A673 (cell line): ENCODE data around the gene JRKL. TPM values are rescaled to one million over a fixed set of nuclear protein-coding genes. Genes with fewer than 3 reads are reported as not detected.
"Not testable (repeated sequence)": the region's sequence is repeated elsewhere in the genome, so short reads cannot be mapped to it uniquely, and the experiment has no call there.

Experiments
- BruUV-seq: library from RNA; stranded (reverse); fragments of 400-500 nt; replicated peaks from 2 replicates; lab custom pipeline; 2021; lab: Mats Ljungman, UMichigan
- CTCF ChIA-PET: fragments of 300-600 bp; sonication (Branson Sonifier 250); formaldehyde crosslinking; loops from one replicate; lab custom pipeline; 2022; ENCODE audit warnings: antibody characterized with exemption; lab: Charles Lee
- POLR2A ChIA-PET: fragments of 300-600 bp; sonication (Branson Sonifier 250); formaldehyde crosslinking; loops from one replicate; lab custom pipeline; 2022; ENCODE audit warnings: antibody characterized with exemption; ENCODE audit not compliant: low non-redundant PET; lab: Charles Lee
- DNase-seq: peaks from one replicate; pipeline ENCODE4 v3.0.0-alpha.2; 2015; ENCODE audit warnings: low spot score
- H3K27ac ChIP-seq: fragments of 200-600 bp; sonication (generic); 2 replicates; pipeline ENCODE4 v1.5.1; 2016; ENCODE audit warnings: mixed run types, low read depth, mild to moderate bottlenecking, mixed read lengths, antibody characterized with exemption, low read length; ENCODE audit not compliant: poor library complexity, severe bottlenecking
- H3K27me3 ChIP-seq: fragments of 200-600 bp; sonication (generic); replicated peaks from 2 replicates; pipeline ENCODE4 v1.6.1; 2017; ENCODE audit warnings: mixed run types, low read depth, mild to moderate bottlenecking, mixed read lengths, antibody characterized with exemption, low read length; ENCODE audit not compliant: insufficient read depth, poor library complexity
- H3K36me3 ChIP-seq: fragments of 200-600 bp; sonication (generic); 2 replicates; pipeline ENCODE4 v1.6.1; 2016; ENCODE audit warnings: mixed run types, mild to moderate bottlenecking, mixed read lengths, antibody characterized with exemption, low read length; ENCODE audit not compliant: insufficient read depth, poor library complexity, severe bottlenecking
- H3K4me1 ChIP-seq: fragments of 200-600 bp; sonication (generic); 2 replicates; pipeline ENCODE4 v1.6.1; 2017; ENCODE audit warnings: mixed run types, mild to moderate bottlenecking, mixed read lengths, antibody characterized with exemption, low read length; ENCODE audit not compliant: insufficient read depth, poor library complexity, severe bottlenecking
- H3K4me3 ChIP-seq: fragments of 200-600 bp; sonication (generic); 2 replicates; pipeline ENCODE4 v1.5.1; 2016; ENCODE audit warnings: low read depth, mixed run types, mild to moderate bottlenecking, mixed read lengths, low read length; ENCODE audit not compliant: poor library complexity, severe bottlenecking
- H3K9me3 ChIP-seq: fragments of 200-600 bp; sonication (generic); 2 replicates; pipeline ENCODE4 v1.6.1; 2016; ENCODE audit warnings: mixed run types, low read depth, mild to moderate bottlenecking, mixed read lengths, antibody characterized with exemption, low read length; ENCODE audit not compliant: poor library complexity, severe bottlenecking
- CTCF ChIP-seq: fragments of 300-800, 200-600 bp; sonication (generic); conservative IDR thresholded peaks from 2 replicates; pipeline ENCODE4 v1.5.1; 2017; ENCODE audit warnings: low read depth, mild to moderate bottlenecking, antibody characterized with exemption, low read length, moderate library complexity, mixed read lengths
- EZH2 ChIP-seq: fragments of 200-600 bp; sonication (generic); IDR thresholded peaks from 2 replicates; pipeline ENCODE4 v1.6.1; 2017; ENCODE audit warnings: borderline replicate concordance, low read depth, mild to moderate bottlenecking, mixed read lengths, antibody characterized with exemption, low read length; ENCODE audit not compliant: poor library complexity, severe bottlenecking
- intact Hi-C: fragments of 100-400 bp; cut with micrococcal nuclease; formaldehyde crosslinking; loops from one replicate; pipeline ENCODE4 v1.10.0; 2022; ENCODE audit not compliant: unreplicated experiment
- total RNA-seq: library from RNA; stranded (reverse); gene quantifications from 2 replicates; pipeline ENCODE4 v1.2.3, GENCODE V29; 2021

JRKL gene
- total RNA-seq, 1 experiment from 2014 or later: 11.0 TPM

- peaks cover 8% of the 10 kb centered on the region for H3K4me1 ChIP-seq
- DNase-seq: no peak
- no peak for TF ChIP-seq EZH2
- TF ChIP-seq CTCF: no peak
- POLR2A ChIA-PET: no interaction called here
- no peaks in the 10 kb centered on the region for H3K27me3 ChIP-seq
- H3K9me3 ChIP-seq: no peaks in the 10 kb centered on the region
- H3K27ac ChIP-seq: no peak overlapping the region
- no TSS peak for BruUV-seq
- intact Hi-C loops: no loop called here
- no peaks in the 10 kb centered on the region for H3K36me3 ChIP-seq
- no peak overlapping the region for H3K4me3 ChIP-seq
- CTCF ChIA-PET: no interaction called here
These were observed 6.8 kb downstream of the JRKL start for GRCh38 chr11:96396637-96397036.

DNA sequence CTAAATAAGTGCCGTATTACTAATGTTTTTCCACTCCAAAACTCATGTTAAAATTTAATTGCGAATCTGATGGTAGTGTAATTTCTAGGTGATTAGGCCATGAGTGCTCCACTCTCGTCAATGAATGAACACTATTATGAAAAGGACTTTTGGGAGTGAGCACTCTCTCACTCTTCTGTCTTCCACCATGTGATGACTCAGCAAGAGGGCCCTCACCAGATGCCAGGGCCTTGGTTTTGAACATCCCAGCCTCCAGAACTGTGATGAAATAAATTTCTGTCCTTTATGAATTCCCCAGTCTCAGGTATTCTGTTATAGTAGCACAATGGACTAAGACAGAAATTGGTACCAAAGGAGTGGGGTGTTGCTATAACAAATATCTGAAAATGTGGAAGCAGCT is 8.1 kb downstream of the JRKL start:
- Histone ChIP-seq H3K9me3 (no peaks in the 10 kb centered on the region), H3K36me3 (no peaks in the 10 kb centered on the region), H3K4me3 (no peak overlapping the region), H3K27me3 (no peaks in the 10 kb centered on the region), H3K4me1 (peaks cover 8% of the 10 kb centered on the region), H3K27ac (no peak overlapping the region)
- intact Hi-C loops: no loop called here
- no peak for DNase-seq
- POLR2A ChIA-PET: no interaction called here
- BruUV-seq: no TSS peak
- CTCF ChIA-PET: no interaction called here
- no peak for TF ChIP-seq CTCF
- no peak for TF ChIP-seq EZH2

DNA sequence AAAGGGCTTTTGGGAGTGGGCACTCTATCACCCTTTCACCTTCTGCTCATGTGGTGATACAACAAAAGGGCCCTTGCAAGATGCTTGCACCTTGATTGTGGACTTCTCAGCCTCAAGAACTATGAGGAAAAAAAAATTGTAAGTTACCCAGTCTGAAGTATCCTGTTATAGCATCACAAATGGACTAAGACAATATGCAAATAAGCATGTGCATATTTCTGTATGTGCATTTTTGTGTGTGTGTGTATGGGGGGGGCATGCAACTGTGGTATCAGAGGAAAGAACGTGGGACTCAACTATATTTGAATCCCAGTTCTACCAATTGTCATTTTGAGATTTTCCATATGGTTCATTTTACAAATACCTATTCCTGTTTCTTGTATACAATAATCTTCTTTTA is 10.9 kb downstream of the JRKL start:
- intact Hi-C loops: no loop called here

DNA sequence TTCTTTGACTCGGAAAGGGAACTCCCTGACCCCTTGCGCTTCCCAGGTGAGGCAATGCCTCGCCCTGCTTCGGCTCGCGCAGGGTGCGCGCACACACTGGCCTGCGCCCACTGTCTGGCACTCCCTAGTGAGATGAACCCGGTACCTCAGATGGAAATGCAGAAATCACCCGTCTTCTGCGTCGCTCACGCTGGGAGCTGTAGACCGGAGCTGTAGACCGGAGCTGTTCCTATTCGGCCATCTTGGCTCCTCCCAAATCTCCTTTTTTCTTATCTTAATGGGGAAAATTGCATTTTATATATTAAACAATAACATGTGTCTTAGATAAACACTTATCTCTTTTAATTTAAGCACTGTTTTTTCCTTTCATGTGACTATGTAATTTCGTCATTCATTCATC is 21.6 kb downstream of the JRKL start:
- H3K4me1 ChIP-seq, BruUV-seq, H3K9me3 ChIP-seq, CTCF ChIA-PET, POLR2A ChIA-PET, H3K27ac ChIP-seq, H3K27me3 ChIP-seq, DNase-seq, intact Hi-C loops, H3K4me3 ChIP-seq, H3K36me3 ChIP-seq: not testable (repeated sequence)

More for the DNA sequence above, 10.9 kb downstream of the JRKL start:
- Histone ChIP-seq H3K27ac (no peak overlapping the region), H3K4me1 (no peaks in the 10 kb centered on the region), H3K27me3 (no peaks in the 10 kb centered on the region), H3K36me3 (no peaks in the 10 kb centered on the region), H3K4me3 (no peak overlapping the region), H3K9me3 (no peaks in the 10 kb centered on the region)
- ChIA-PET POLR2A (no interaction called here), CTCF (no interaction called here)
- no peak for TF ChIP-seq EZH2
- no peak for TF ChIP-seq CTCF
- BruUV-seq: no TSS peak
- no peak for DNase-seq
